ENCODE data around the gene KLC1. TPM values are rescaled to one million over a fixed set of nuclear protein-coding genes. Genes with fewer than 3 reads are reported as not detected.

Gene KLC1
- total and polyA plus RNA-seq, 2 of the 8 experiments (the other 6 are each of a cell fraction or from before 2014, with no cell fraction given): 84.6 to 134 TPM

GRCh38 chr14:103739466-103739792 lies 110.4 kb downstream of the KLC1 start:
- Histone ChIP-seq H3K9ac (replicated peaks in 1 of 4; ENCODE audit: extremely low read depth in 1 of 4, low read depth in 3 of 4, low read length in 3 of 4) (no peak overlapping the region; a peak in 1 of 7 replicates), H3K36me3 (ENCODE audit: control insufficient read depth in 2 of 4, insufficient read depth in 4 of 4, low read length in 3 of 4) (peaks cover 0 to 3% (median 0%) of the 10 kb centered on the region in 4 experiments; a peak in 2 of 8 replicates), H3K27ac (ENCODE audit: low read depth, low read length) (no peak overlapping the region), H2BK12ac (ENCODE audit: low read depth, low read length) (no peak overlapping the region), H3K4me2 (ENCODE audit: insufficient read depth in 1 of 2, low read depth in 2 of 2, low read length in 2 of 2) (no peak overlapping the region), H3K56ac (replicated peaks; ENCODE audit: insufficient read length, low read depth, low read length) (no peak overlapping the region), H2AFZ (ENCODE audit: low read length) (no peak overlapping the region), H2AK5ac (ENCODE audit: low read depth, low read length) (no peak overlapping the region), H2BK120ac (replicated peaks; ENCODE audit: low read depth, low read length) (no peak overlapping the region), H2BK20ac (ENCODE audit: low read length) (peak overlapping the region; percentile 80; the same call in 1 of the 2 replicates), H4K5ac (ENCODE audit: insufficient read length, low read depth, low read length) (no peak overlapping the region), H4K20me1 (replicated peaks in 1 of 2; ENCODE audit: control insufficient read depth in 1 of 2, insufficient read depth in 2 of 2, low read length in 2 of 2) (no peaks in the 10 kb centered on the region), H3K23me2 (ENCODE audit: low read depth, low read length) (no peaks in the 10 kb centered on the region), H4K8ac (ENCODE audit: extremely low read depth, insufficient read depth, low read length) (peak overlapping the region; percentile 66; the same call in 1 of the 2 replicates), H3K4me1 (replicated peaks in 1 of 4; ENCODE audit: control insufficient read depth in 3 of 4, insufficient read depth in 4 of 4, low read length in 3 of 4) (peaks cover 0 to 3% (median under 1%) of the 10 kb centered on the region in 4 experiments; a peak in 3 of 7 replicates), H3K18ac (ENCODE audit: extremely low read depth, low read length) (no peak overlapping the region; the same call in 1 of the 2 replicates), H2BK15ac (ENCODE audit: low read length) (peak overlapping the region; percentile 95; the same call in 1 of the 2 replicates), H2BK5ac (ENCODE audit: low read depth, low read length) (0 out of 2 replicates have a peak overlapping the region, but pooled peaks have one; percentile 78), H3K4me3 (ENCODE audit: extremely low read depth in 1 of 4, insufficient read depth in 2 of 4, low read depth in 3 of 4, low read length in 4 of 4) (no peak overlapping the region), H3K79me1 (ENCODE audit: low read depth, low read length) (no peaks in the 10 kb centered on the region), H3K79me2 (ENCODE audit: control insufficient read depth in 1 of 2, insufficient read depth in 2 of 2, low read length in 2 of 2) (no peaks in the 10 kb centered on the region), H3K9me3 (ENCODE audit: insufficient read depth in 2 of 2, low read depth in 1 of 2, low read length in 1 of 2) (no peaks in the 10 kb centered on the region), H4K91ac (replicated peaks; ENCODE audit: insufficient read length, low read length) (no peak overlapping the region), H3K4ac (replicated peaks; ENCODE audit: insufficient read length, low read depth, low read length) (no peak overlapping the region), H3K23ac (ENCODE audit: insufficient read length) (no peak overlapping the region), H3K27me3 (replicated peaks in 1 of 4; ENCODE audit: control insufficient read depth in 3 of 4, extremely low read depth in 1 of 4, insufficient read depth in 3 of 4, low read length in 3 of 4) (no peaks in the 10 kb centered on the region; a peak in 1 of 7 replicates), H3K14ac (ENCODE audit: insufficient read length) (no peak overlapping the region)
- TF ChIP-seq CTBP2 (IDR thresholded peaks at IDR 0.05; ENCODE audit: borderline replicate concordance, insufficient read depth, insufficient read length, low read length): no peak
- no peak for TF ChIP-seq CBX8 (IDR thresholded peaks at IDR 0.05; ENCODE audit: borderline replicate concordance, low read depth, low read length)
- TF ChIP-seq POU5F1 (IDR thresholded peaks at IDR 0.05; ENCODE audit: low read depth, low read length): no peak
- TF ChIP-seq CBX5 (IDR thresholded peaks at IDR 0.05; ENCODE audit: low read depth, low read length): no peak
- no peak for TF ChIP-seq TAF7 (optimal IDR thresholded peaks at IDR 0.05; ENCODE audit: borderline replicate concordance, low read depth, low read length)
- TF ChIP-seq EP300 (IDR thresholded peaks at IDR 0.05; ENCODE audit: borderline replicate concordance in 1 of 2, low read depth in 2 of 2, low read length in 2 of 2): no peak
- no peak for TF ChIP-seq ZNF274 (IDR thresholded peaks at IDR 0.05; ENCODE audit: borderline replicate concordance, extremely low read depth, low read length)
- TF ChIP-seq CEBPB (IDR thresholded peaks at IDR 0.05; ENCODE audit: low read depth, low read length): no peak
- TF ChIP-seq KDM4A (IDR thresholded peaks at IDR 0.05; ENCODE audit: low read depth, low read length, severe bottlenecking): no peak
- no peak for TF ChIP-seq POLR2AphosphoS5 (IDR thresholded peaks at IDR 0.05; ENCODE audit: low read depth, low read length)
- TF ChIP-seq GTF2F1 (IDR thresholded peaks at IDR 0.05; ENCODE audit: borderline replicate concordance, low read depth, low read length): no peak
- 89% methylated on average over 6 of the region's 6 CpGs; no CpG with 5 or more reads in 1 of the 2 experiments for WGBS, 2 experiments (ENCODE audit: extremely low coverage in 1 of 2, insufficient coverage in 1 of 2, insufficient read length in 1 of 2, insufficient replicate concordance in 2 of 2, low coverage in 1 of 2, low lambda C conversion rate in 2 of 2, missing lambda C conversion rate in 1 of 2)
- CTCF ChIA-PET (ENCODE audit: partially characterized antibody): no interaction called here
- FAIRE-seq: no peak
- POLR2A ChIA-PET (ENCODE audit: partially characterized antibody): no interaction called here
- no peak for DNase-seq (ENCODE audit: low read depth in 1 of 2, low spot score in 2 of 2)
